GM12865 (cell line): ENCODE data around the gene CTNND2.

Experiments
- DNase-seq: peaks from one replicate; pipeline ENCODE4 v3.0.0; 2010; ENCODE audit warnings: low read depth
- H3K4me3 ChIP-seq: 2 replicates; pipeline ENCODE4 v1.5.1; 2011; ENCODE audit warnings: mild to moderate bottlenecking, low read depth, low read length, control low read depth
- CTCF ChIP-seq: IDR thresholded peaks from 2 replicates; pipeline ENCODE4 v1.5.1; 2011; ENCODE audit warnings: low read length, control low read depth, low read depth, inconsistent platforms; ENCODE audit not compliant: insufficient read depth; ENCODE audit errors: missing control alignments

Gene CTNND2

GRCh38 chr5:11599499-11599898 is 304.7 kb downstream of the CTNND2 start:
- TF ChIP-seq CTCF: no peak

GRCh38 chr5:11596657-11597071 is 307.6 kb downstream of the CTNND2 start:
- no peak overlapping the region for H3K4me3 ChIP-seq
- no peak for DNase-seq
- no peak for TF ChIP-seq CTCF

More at GRCh38 chr5:11599499-11599898, 304.7 kb downstream of the CTNND2 start:
- no peak overlapping the region for H3K4me3 ChIP-seq
- no peak for DNase-seq

GRCh38 chr5:11596185-11596584 is 308.1 kb downstream of the CTNND2 start:
- no peak for TF ChIP-seq CTCF
- no peak overlapping the region for H3K4me3 ChIP-seq
- DNase-seq: no peak

GRCh38 chr5:11595045-11595444 is 309.2 kb downstream of the CTNND2 start:
- no peak for TF ChIP-seq CTCF
- DNase-seq: no peak
- H3K4me3 ChIP-seq: no peak overlapping the region

GRCh38 chr5:11594021-11594420 is 310.2 kb downstream of the CTNND2 start:
- DNase-seq: no peak
- no peak for TF ChIP-seq CTCF
- H3K4me3 ChIP-seq: no peak overlapping the region

- DNase-seq: no peak
- TF ChIP-seq CTCF: no peak
These were observed 313.8 kb downstream of the CTNND2 start for GRCh38 chr5:11590475-11590874.

GRCh38 chr5:11588803-11589202 is 315.4 kb downstream of the CTNND2 start:
- no peak overlapping the region for H3K4me3 ChIP-seq
- DNase-seq: no peak
- TF ChIP-seq CTCF: no peak

More at GRCh38 chr5:11590475-11590874, 313.8 kb downstream of the CTNND2 start:
- H3K4me3 ChIP-seq: no peak overlapping the region
